H1 (cell line): ENCODE measurements around the gene RYR3. TPM values are rescaled to one million over a fixed set of nuclear protein-coding genes. Genes with fewer than 3 reads are reported as not detected.

Experiments
- TAF7 ChIP-seq: optimal IDR thresholded peaks from 2 replicates; pipeline ENCODE3; 2011; ENCODE audit warnings: low read depth, mild to moderate bottlenecking, inconsistent platforms, low read length, moderate library complexity, borderline replicate concordance
- polyA plus RNA-seq, 7 experiments: library from polyadenylated mRNA; depleted of rRNA in 3 of 7; stranded (reverse) in 5 of 7; unstranded in 2 of 7; fragments of >200 nt in 5 of 7; fragments of 200-250 nt in 2 of 7; gene quantifications; 1 replicate in 5 of 7; 2 replicates in 1 of 7; 4 replicates in 1 of 7; pipeline versions ENCODE4 v1.2.1 to v1.2.3, GENCODE V29; 2011 to 2013; ENCODE audit warnings: missing spikeins in 2 of 7, mixed read lengths in 2 of 7
- total RNA-seq: library from RNA; stranded (reverse); fragmentation: NEBNext Ultra II Directional; extraction: Animal tissue kit (Norgen Biotek cat#: 25700); gene quantifications from 2 replicates; pipeline ENCODE4 v1.2.1, GENCODE V29; 2021

RYR3 gene
- total and polyA plus RNA-seq, 2 of the 8 experiments (the other 6 are each of a cell fraction or from before 2014, with no cell fraction given): 0.33 to 3.4 TPM

- TF ChIP-seq TAF7: no peak
These were observed 455.6 kb downstream of the RYR3 start (continued) for GRCh38 chr15:33766389-33766788.
